ENCODE results near the gene HDHD5.
A peak's percentile ranks its signal among the peaks of the same experiment; 100 is the strongest.
"Not testable (repeated sequence)": the region's sequence is repeated elsewhere in the genome, so short reads cannot be mapped to it uniquely, and the experiment has no call there.

HDHD5 gene

GRCh38 chr22:17152971-17153370, 6.1 kb downstream of the HDHD5 start:
- DNase-seq, result no peak

GRCh38 chr22:17152340-17152739, 6.7 kb downstream of the HDHD5 start:
- no peak for DNase-seq

- DNase-seq, result no peak
Measured at GRCh38 chr22:17149076-17149815, 9.8 kb downstream of the HDHD5 start.

GRCh38 chr22:17147458-17147857, 11.6 kb downstream of the HDHD5 start:
- not testable (repeated sequence) for DNase-seq

- no peak for DNase-seq
Measured at GRCh38 chr22:17145021-17145680, 13.9 kb downstream of the HDHD5 start.

GRCh38 chr22:17143826-17144225, 15.3 kb downstream of the HDHD5 start:
- DNase-seq, result no peak

- DNase-seq, result no peak
Measured at GRCh38 chr22:17143101-17143500, 16.0 kb downstream of the HDHD5 start.

- DNase-seq, result no peak
Measured at GRCh38 chr22:17140826-17141766, 18.0 kb downstream of the HDHD5 start.

- DNase-seq, result no peak
Measured at GRCh38 chr22:17140022-17140421, 19.1 kb downstream of the HDHD5 start.

- DNase-seq, result no peak
Measured at GRCh38 chr22:17138513-17138912, 20.6 kb downstream of the HDHD5 start.

GRCh38 chr22:17137861-17138425, 21.1 kb downstream of the HDHD5 start:
- DNase-seq, result no peak

GRCh38 chr22:17137170-17137569, 21.9 kb downstream of the HDHD5 start:
- DNase-seq, result no peak

- no peak for DNase-seq
Measured at GRCh38 chr22:17135153-17135760, 23.8 kb downstream of the HDHD5 start.

GRCh38 chr22:17133137-17133536, 25.9 kb downstream of the HDHD5 start:
- no peak for DNase-seq

- DNase-seq, result no peak
Measured at GRCh38 chr22:17132112-17132511, 27.0 kb downstream of the HDHD5 start.

GRCh38 chr22:17131686-17132085, 27.4 kb downstream of the HDHD5 start:
- DNase-seq, result peak; percentile 80

- no peak for DNase-seq
Measured at GRCh38 chr22:17130199-17130598, 28.9 kb downstream of the HDHD5 start.

GRCh38 chr22:17121233-17122195, 37.6 kb downstream of the HDHD5 start, which contains the start of gene TMEM121B:
TSS of gene TMEM121B (minus strand) at chr22:17121360. CDS start at chr22:17121127, 233 bp downstream.
- DNase-seq, result peak; percentile 77

GRCh38 chr22:17120711-17121232, 38.3 kb downstream of the HDHD5 start:
- DNase-seq, result no peak

GRCh38 chr22:17120281-17120680, 38.8 kb downstream of the HDHD5 start:
- no peak for DNase-seq
